Effector memory CD8-positive, alpha-beta T cell (primary cell): ENCODE data around the gene ZNHIT1.

ENCODE experiments used
- ATAC-seq: fragments of 150-1000 bp; cut with Tn5 transposase; replicated peaks from 2 replicates; pipeline ENCODE4 v1.10.0; 2021; ENCODE audit warnings: mild to moderate bottlenecking, moderate library complexity
- DNase-seq, 3 experiments: peaks; one replicate each; pipeline ENCODE4 v3.0.0; 2021
- H3K27ac Mint-ChIP-seq, 2 donors: one replicate each; pipeline ENCODE4 v1.8.0; 2022; ENCODE audit warnings: mild to moderate bottlenecking in 2 of 2, mixed read lengths in 2 of 2, moderate library complexity in 2 of 2
- H3K27me3 Mint-ChIP-seq, 2 donors: one replicate each; pipeline ENCODE4 v1.8.0; 2022; ENCODE audit warnings: mixed read lengths in 2 of 2
- H3K36me3 Mint-ChIP-seq: one replicate; pipeline ENCODE4 v1.8.0; 2022; ENCODE audit warnings: mild to moderate bottlenecking, moderate library complexity, mixed read lengths; ENCODE audit not compliant: insufficient read depth
- H3K4me1 Mint-ChIP-seq, 2 donors: one replicate each; pipeline ENCODE4 v1.8.0; 2022; ENCODE audit warnings: low read depth in 2 of 2, mixed read lengths in 2 of 2
- H3K4me3 Mint-ChIP-seq, 2 donors: one replicate each; pipeline ENCODE4 v1.8.0; 2022; ENCODE audit warnings: mild to moderate bottlenecking in 2 of 2, mixed read lengths in 2 of 2, moderate library complexity in 2 of 2
- H3K9me3 Mint-ChIP-seq, 2 donors: one replicate each; pipeline ENCODE4 v1.8.0; 2022; ENCODE audit warnings: mixed read lengths in 2 of 2

Gene ZNHIT1

DNA sequence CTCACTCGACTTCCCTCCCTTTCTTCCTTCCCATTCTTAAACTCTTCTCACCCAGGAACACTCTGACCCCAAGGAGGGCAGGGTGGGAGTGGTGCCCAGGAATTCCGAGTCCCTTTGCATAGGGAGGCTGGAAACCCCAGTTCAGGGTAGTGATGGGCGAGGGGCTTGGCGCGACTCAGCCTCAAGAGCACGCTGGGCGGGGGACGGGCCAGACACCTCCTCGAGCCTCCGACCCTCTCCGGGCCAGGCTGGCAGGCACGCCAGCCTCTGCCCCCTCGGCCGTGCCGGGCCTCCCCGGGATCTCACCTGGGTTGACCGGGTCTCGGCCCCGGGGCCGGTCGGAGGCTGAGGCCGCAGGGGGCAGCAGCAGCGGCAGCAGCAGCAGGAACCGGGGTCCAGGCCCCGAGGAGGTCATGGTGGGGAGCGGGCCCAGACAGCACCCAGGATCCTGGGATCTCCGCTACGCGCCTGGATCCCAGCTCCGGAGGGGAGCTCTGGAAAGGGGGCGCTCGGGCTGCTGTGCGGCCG is 1.0 kb upstream of the ZNHIT1 start:
- H3K27me3 Mint-ChIP-seq = no peaks in the 10 kb centered on the region
- no peaks in the 10 kb centered on the region for H3K9me3 Mint-ChIP-seq
- DNase-seq (peak in 1 of 3 experiments; percentile 10), ATAC-seq (no peak)
- peaks cover 41 to 42% of the 10 kb centered on the region in 2 donors for H3K4me1 Mint-ChIP-seq
- peak overlapping the region; percentile 95 for H3K4me3 Mint-ChIP-seq
- peak overlapping the region; percentile 65 to 98 for H3K27ac Mint-ChIP-seq
- peaks cover 39% of the 10 kb centered on the region for H3K36me3 Mint-ChIP-seq

DNA sequence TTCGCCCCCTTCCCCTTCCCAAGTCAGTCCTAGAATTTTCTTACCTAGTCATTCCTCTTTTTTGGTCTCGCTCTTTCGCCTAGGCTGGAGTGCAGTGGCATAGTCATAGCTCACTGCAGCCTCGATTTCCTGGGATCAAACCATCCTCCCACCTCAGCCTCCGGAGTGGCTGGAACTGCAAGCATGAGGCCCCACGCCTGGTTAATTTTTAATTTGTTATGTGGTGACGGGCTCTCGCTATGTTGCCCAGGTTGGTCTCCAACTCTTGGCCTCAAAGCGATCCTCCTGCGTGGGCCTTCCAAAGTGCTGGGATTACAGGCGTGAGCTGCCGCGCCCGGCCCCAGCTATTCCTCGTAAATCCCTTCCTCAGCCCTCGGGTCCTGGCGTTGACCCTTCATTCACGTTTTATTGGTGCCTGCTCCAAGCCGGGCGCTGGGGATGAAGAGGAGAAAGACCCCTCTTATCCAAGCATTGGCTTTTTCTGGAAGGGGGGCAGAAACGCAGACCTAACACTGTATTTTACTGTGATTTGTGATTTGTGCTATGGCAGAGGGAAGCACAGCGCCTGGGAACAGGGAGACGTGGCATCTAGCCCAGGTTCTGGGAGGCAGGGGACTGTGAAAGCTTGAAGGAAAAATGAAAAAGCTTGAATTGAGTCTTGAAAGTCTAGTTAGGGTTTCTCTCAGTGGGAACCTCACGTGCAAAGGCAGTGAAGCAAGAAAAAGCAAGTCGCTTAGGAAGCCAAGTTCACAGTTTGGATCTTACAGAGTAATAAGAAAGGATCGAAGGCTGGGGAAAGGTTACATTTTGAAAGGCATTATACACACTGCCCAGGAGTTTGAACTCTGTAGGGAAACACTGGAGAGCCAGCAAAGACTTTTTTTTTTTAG is 516 bp downstream of the ZNHIT1 start:
- H3K36me3 Mint-ChIP-seq = peaks cover 48% of the 10 kb centered on the region
- H3K9me3 Mint-ChIP-seq = no peaks in the 10 kb centered on the region
- peaks cover 44 to 46% of the 10 kb centered on the region in 2 donors for H3K4me1 Mint-ChIP-seq
- no peaks in the 10 kb centered on the region for H3K27me3 Mint-ChIP-seq
- peak overlapping the region; percentile 95 for H3K4me3 Mint-ChIP-seq
- DNase-seq = no peak
- no peak for ATAC-seq
- peak overlapping the region; percentile 98 for H3K27ac Mint-ChIP-seq

DNA sequence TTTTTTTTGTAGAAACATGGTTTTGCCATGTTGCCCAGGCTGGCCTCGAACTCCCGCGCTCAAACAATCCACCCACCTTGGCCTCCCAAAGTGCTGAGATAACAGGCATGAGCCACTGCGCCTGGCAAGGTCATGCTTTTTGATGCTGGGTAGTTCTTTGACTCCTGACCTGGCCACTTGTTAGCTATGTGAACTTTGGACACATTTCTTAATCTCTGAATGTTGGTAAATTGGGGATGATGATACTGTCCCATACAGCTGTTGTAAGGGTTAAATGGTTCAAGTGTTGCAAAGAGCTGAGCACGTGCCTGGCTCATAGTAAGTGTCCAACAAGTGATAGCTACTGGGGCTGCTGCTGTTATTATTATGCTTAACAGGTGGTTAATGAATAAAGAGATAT is 2.3 kb downstream of the ZNHIT1 start:
- Mint-ChIP-seq H3K9me3 (no peaks in the 10 kb centered on the region), H3K27ac (peak overlapping the region in 1 of 2 donors; percentile 17), H3K36me3 (peaks cover 56% of the 10 kb centered on the region), H3K27me3 (no peaks in the 10 kb centered on the region), H3K4me3 (peak overlapping the region in 1 of 2 donors; percentile 33), H3K4me1 (peaks cover 44 to 46% of the 10 kb centered on the region in 2 donors)
- no peak for ATAC-seq
- no peak for DNase-seq

DNA sequence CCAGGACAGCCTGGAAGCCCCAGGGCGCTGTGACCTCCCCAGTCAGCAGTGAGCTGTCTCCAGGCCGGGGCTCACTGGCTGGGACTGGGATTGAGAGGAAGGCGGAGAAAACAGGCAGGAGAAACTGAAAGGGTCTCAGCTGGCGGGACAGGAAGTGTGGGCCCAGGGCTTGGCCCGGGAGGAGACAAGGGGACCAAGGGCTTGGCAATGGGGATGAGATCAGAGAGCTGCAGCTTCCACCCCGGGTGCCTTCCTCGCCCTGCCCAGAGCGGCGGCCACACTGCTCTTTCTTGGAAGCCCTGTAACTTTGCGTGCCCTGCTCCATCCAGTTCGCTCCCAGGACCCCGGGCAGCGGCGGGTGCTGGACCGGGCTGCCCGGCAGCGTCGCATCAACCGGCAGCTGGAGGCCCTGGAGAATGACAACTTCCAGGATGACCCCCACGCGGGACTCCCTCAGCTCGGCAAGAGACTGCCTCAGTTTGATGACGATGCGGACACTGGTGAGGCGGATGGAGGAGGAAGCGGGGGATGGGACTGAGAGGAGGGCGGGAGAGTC is 4.4 kb downstream of the ZNHIT1 start:
- Mint-ChIP-seq H3K36me3 (peaks cover 60% of the 10 kb centered on the region), H3K9me3 (no peaks in the 10 kb centered on the region), H3K4me1 (peaks cover 32 to 39% of the 10 kb centered on the region in 2 donors), H3K27ac (peak overlapping the region in 1 of 2 donors; percentile 78), H3K27me3 (no peaks in the 10 kb centered on the region), H3K4me3 (no peak overlapping the region)
- DNase-seq (no peak), ATAC-seq (no peak)

DNA sequence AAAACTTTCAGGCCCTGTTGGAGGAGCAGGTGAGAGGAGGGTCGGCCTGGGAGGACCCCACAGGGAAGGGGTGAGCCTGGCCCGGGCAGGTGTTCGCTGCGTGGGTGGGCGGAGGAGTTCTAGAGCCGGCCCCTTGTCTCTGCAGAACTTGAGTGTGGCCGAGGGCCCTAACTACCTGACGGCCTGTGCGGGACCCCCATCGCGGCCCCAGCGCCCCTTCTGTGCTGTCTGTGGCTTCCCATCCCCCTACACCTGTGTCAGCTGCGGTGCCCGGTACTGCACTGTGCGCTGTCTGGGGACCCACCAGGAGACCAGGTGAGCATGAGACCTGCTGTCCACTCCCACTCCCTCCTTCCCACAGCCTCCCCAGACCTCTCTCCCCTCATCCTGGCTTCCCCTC is 5.6 kb downstream of the ZNHIT1 start:
- Mint-ChIP-seq H3K9me3 (no peaks in the 10 kb centered on the region), H3K27me3 (no peaks in the 10 kb centered on the region), H3K4me1 (peaks cover 27 to 33% of the 10 kb centered on the region in 2 donors), H3K36me3 (peaks cover 60% of the 10 kb centered on the region), H3K4me3 (no peak overlapping the region), H3K27ac (no peak overlapping the region)
- DNase-seq = no peak
- ATAC-seq = no peak

DNA sequence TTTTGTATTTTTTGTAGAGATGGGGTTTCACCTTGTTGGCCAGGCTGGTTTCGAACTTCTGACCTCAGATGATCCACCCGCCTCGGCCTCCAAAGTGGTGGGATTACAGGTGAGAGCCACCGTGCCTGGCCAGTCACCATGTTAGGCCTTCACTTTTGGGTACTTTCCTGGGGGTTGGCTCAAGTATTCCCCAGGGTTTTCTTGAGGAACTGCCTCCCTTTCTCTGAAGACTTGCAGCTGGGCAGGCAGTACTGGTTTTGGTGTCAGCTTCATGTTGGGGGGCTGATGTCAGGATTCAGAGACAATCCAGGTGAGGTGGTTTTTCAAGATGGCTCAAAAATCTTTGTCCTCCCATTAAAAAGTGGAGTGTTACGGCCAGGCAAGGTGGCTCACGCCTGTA is 7.7 kb downstream of the ZNHIT1 start:
- H3K9me3 Mint-ChIP-seq = no peaks in the 10 kb centered on the region
- H3K4me3 Mint-ChIP-seq = no peak overlapping the region
- H3K27ac Mint-ChIP-seq = no peak overlapping the region
- ATAC-seq (no peak), DNase-seq (no peak)
- no peaks in the 10 kb centered on the region for H3K27me3 Mint-ChIP-seq
- peaks cover 62% of the 10 kb centered on the region for H3K36me3 Mint-ChIP-seq
- H3K4me1 Mint-ChIP-seq = peaks cover 17 to 20% of the 10 kb centered on the region in 2 donors

DNA sequence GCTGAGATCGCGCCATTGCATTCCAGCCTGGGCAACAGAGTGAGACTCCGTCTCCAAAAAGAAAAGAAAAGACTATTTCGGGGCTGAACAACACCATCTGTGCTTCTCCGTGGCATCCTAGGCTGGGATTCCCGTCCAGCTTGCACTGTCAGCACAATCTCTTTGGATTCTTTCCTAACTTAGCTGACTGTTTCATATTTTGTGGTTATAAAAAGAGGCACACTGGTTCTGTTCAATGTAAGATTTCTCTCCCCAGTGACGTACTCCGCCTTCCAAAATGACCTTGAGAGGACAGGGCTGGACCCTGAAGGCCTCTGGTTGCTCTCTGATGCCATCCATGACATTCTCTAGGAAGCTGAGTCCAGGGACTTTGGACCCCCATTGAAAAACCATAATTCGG is 8.8 kb downstream of the ZNHIT1 start:
- Mint-ChIP-seq H3K4me1 (peaks cover 10 to 11% of the 10 kb centered on the region in 2 donors), H3K36me3 (peaks cover 65% of the 10 kb centered on the region), H3K27me3 (no peaks in the 10 kb centered on the region), H3K4me3 (no peak overlapping the region), H3K27ac (peak overlapping the region; percentile 32 to 44), H3K9me3 (no peaks in the 10 kb centered on the region)
- DNase-seq (no peak), ATAC-seq (no peak)

DNA sequence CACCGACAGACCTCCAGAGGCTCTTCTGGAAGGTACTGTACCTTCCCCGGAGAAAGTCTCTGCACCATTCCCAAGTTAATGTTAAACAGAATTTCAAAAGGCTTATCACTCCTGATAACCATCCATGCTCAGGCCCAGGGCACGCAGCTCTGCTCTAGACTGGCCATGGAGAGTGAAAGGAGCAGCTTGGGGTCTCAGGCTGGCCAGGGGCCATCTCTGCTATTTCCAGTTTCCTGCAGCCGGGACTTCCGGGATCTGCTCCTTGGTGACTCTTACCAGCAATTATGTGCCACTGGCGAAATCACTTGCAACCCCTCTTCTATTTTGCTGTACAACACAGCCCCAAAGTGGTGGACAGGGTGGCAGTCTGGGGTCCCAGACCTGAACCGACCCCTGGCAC is 13.7 kb downstream of the ZNHIT1 start:
- no peak for DNase-seq
- Mint-ChIP-seq H3K4me3 (no peak overlapping the region), H3K36me3 (peaks cover 37% of the 10 kb centered on the region), H3K4me1 (peaks cover 4 to 5% of the 10 kb centered on the region in 2 donors), H3K27me3 (no peaks in the 10 kb centered on the region), H3K27ac (no peak overlapping the region), H3K9me3 (no peaks in the 10 kb centered on the region)
- ATAC-seq = no peak

DNA sequence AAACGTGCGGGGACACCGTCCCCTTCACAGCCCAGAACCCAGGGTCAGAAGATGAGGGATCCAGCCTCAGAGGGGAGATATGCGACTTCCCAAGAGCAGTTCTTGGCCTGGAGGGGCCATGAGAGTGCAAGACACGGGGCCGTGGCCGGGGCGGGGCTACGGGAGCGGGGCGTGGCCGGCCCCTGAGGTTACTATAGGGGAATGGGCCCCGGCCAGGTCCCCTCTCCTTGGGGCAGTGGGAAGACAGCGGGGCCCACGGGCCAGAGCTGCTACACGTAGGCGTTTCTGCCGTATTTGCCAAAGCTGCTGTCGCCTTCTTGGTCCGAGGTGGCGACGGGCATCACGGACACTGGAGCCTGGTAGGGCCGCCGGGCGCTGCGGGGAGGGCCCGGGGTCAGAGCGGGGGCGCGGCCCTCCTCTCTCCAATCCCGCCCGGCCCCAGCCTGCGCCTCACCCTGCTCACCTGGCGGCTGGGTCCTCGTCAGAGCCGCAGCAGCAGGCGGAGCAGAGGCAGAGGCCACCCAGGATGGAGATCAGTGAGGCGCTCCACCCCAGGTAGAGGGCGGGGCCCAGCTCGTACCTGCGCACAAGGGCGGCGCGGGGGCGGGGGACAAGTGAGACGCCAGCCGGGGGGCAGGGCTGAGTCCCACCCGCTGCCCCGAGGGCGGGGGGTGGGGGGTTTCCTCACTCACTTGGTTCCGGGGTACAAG is 14.3 kb downstream of the ZNHIT1 start:
- H3K36me3 Mint-ChIP-seq = peaks cover 32% of the 10 kb centered on the region
- H3K27ac Mint-ChIP-seq = no peak overlapping the region
- H3K27me3 Mint-ChIP-seq = no peaks in the 10 kb centered on the region
- DNase-seq (no peak), ATAC-seq (no peak)
- no peak overlapping the region for H3K4me3 Mint-ChIP-seq
- peaks cover 4 to 5% of the 10 kb centered on the region in 2 donors for H3K4me1 Mint-ChIP-seq
- no peaks in the 10 kb centered on the region for H3K9me3 Mint-ChIP-seq

DNA sequence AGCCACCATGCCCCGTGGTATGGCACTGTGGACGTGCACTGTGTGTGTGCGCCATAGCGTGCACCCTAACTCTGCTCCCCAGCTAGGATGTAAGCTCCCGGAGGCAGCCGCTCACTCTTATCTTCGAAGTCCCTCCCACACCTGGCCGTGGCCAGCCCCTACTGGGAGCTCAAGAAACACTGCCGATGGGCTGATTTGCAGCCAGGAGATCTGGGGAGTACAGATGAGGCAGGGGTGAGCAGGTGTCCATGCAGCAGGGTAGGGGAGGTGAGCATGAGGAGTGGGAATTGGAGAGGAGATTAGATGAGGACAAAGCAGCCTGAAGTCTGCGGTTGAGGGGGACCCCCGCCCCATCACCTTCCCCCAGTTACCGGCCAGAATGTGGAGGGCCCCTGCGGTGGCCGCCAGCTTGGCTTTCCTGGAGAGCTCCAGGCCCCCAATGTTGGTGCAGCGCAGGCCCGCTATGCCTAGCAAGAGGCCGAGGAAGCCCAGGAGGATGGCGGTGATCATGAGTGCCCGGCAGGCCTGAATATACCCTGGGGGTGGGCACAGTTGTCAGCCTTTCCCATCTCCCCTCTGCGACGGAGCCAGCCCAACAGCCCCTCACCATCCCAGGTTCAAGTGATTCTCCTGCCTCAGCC is 16.1 kb downstream of the ZNHIT1 start:
- peaks cover 23% of the 10 kb centered on the region for H3K36me3 Mint-ChIP-seq
- peaks cover 2 to 5% of the 10 kb centered on the region in 2 donors for H3K4me1 Mint-ChIP-seq
- H3K4me3 Mint-ChIP-seq = no peak overlapping the region
- H3K9me3 Mint-ChIP-seq = no peaks in the 10 kb centered on the region
- peak overlapping the region in 1 of 2 donors; percentile 52 for H3K27ac Mint-ChIP-seq
- DNase-seq = no peak
- ATAC-seq = no peak
- no peaks in the 10 kb centered on the region for H3K27me3 Mint-ChIP-seq

DNA sequence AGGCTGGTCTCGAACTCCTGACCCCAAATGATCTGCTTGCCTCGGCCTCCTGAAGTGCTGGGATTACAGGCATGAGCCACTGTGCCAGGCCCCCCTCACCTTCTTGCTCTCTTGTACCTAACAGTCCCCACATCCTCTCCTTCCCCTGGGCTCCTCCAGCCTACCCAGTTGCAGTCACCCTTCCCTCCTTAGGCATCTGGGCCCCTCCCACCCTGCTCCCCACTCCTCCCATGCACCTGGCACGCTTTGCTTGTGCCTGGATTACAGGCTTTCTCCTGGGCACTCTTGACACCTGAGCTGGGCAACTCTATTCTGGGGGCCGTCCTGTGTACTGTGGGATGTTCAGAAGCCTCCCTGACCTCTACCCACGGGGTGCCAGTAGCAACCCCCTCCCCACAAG is 16.7 kb downstream of the ZNHIT1 start:
- no peak overlapping the region for H3K4me3 Mint-ChIP-seq
- no peaks in the 10 kb centered on the region for H3K27me3 Mint-ChIP-seq
- H3K36me3 Mint-ChIP-seq = peaks cover 25% of the 10 kb centered on the region
- ATAC-seq (no peak), DNase-seq (no peak)
- peaks cover 0 to 5% of the 10 kb centered on the region in 2 donors for H3K4me1 Mint-ChIP-seq
- no peaks in the 10 kb centered on the region for H3K9me3 Mint-ChIP-seq
- H3K27ac Mint-ChIP-seq = peak overlapping the region in 1 of 2 donors; percentile 52

DNA sequence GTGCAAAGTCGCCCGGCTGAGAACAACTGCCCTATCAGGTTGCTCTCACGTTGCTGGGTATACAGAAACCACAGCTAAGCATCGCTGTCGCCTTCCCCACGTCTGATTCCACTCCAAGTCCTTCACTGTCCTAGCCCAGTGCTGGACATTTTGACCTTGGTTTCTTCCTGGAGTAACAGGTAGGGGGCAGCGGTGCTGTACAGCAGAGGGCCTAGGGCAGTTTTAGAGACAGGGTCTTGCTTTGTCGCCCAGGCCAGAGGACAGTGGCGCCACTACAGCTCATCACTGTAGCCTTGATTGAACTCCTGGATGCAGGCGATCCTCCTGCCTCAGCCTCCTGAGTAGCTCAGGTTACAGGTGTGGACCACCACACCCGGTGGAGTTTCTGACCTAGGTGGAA is 17.1 kb downstream of the ZNHIT1 start:
- Mint-ChIP-seq H3K27me3 (no peaks in the 10 kb centered on the region), H3K36me3 (peaks cover 27% of the 10 kb centered on the region), H3K4me3 (no peak overlapping the region), H3K4me1 (peaks cover 0 to 5% of the 10 kb centered on the region in 2 donors), H3K9me3 (no peaks in the 10 kb centered on the region), H3K27ac (no peak overlapping the region)
- no peak for DNase-seq
- ATAC-seq = no peak

DNA sequence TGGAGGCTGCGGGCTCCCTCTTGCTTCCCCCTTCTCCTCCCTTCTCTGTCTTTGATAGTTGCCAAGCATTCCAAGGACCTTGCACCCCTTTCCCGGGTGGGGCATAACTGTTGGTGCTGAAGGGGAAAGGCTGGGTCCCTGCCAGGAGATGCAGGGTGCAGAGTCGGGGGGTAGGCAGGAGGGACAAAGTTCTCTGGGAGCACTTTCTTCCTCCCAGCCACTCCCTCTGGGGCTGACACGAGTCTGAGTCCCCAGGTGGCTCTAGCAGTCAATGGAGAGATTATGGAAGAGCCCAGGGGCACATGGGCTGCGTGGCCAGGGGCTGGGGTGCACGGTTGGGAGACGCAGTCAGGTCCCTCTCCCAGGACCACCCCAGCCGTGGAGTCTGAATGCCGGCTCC is 17.6 kb downstream of the ZNHIT1 start:
- Mint-ChIP-seq H3K27ac (no peak overlapping the region), H3K4me3 (no peak overlapping the region), H3K4me1 (peaks cover 0 to 3% of the 10 kb centered on the region in 2 donors), H3K9me3 (no peaks in the 10 kb centered on the region), H3K36me3 (peaks cover 25% of the 10 kb centered on the region), H3K27me3 (no peaks in the 10 kb centered on the region)
- no peak for DNase-seq
- ATAC-seq = no peak
